Glutamatergic neuron (in vitro differentiated cells): Measurements from ENCODE around the gene MCTS1. TPM values are rescaled to one million over a fixed set of nuclear protein-coding genes. Genes with fewer than 3 reads are reported as not detected.
"Not testable (repeated sequence)": the region's sequence is repeated elsewhere in the genome, so short reads cannot be mapped to it uniquely, and the experiment has no call there.

Experiments
- DNase-seq: peaks from one replicate; pipeline ENCODE4 v3.0.0; 2022
- H3K27ac Mint-ChIP-seq: one replicate; pipeline ENCODE4 v1.8.0; 2020; ENCODE audit warnings: mild to moderate bottlenecking, mixed read lengths, inconsistent platforms; ENCODE audit not compliant: unreplicated experiment
- H3K27me3 Mint-ChIP-seq: one replicate; pipeline ENCODE4 v1.8.0; 2020; ENCODE audit warnings: mild to moderate bottlenecking, moderate library complexity, mixed read lengths, inconsistent platforms; ENCODE audit not compliant: unreplicated experiment
- H3K36me3 Mint-ChIP-seq: one replicate; pipeline ENCODE4 v1.8.0; 2020; ENCODE audit warnings: mild to moderate bottlenecking, mixed read lengths, inconsistent platforms; ENCODE audit not compliant: unreplicated experiment
- H3K4me1 Mint-ChIP-seq: one replicate; pipeline ENCODE4 v1.8.0; 2020; ENCODE audit warnings: mild to moderate bottlenecking, low read depth, mixed read lengths, inconsistent platforms; ENCODE audit not compliant: unreplicated experiment
- H3K4me3 Mint-ChIP-seq: one replicate; pipeline ENCODE4 v1.8.0; 2020; ENCODE audit warnings: mild to moderate bottlenecking, mixed read lengths, inconsistent platforms; ENCODE audit not compliant: unreplicated experiment
- H3K9me3 Mint-ChIP-seq: one replicate; pipeline ENCODE4 v1.8.0; 2020; ENCODE audit warnings: mild to moderate bottlenecking, moderate library complexity, mixed read lengths, inconsistent platforms; ENCODE audit not compliant: unreplicated experiment
- total RNA-seq: library from RNA; stranded (reverse); fragmentation: NEBNext Ultra II Directional; extraction: Animal tissue kit (Norgen Biotek cat#: 25700); gene quantifications from one replicate; pipeline ENCODE4 v1.2.1, GENCODE V29; 2021; ENCODE audit not compliant: unreplicated experiment
- TF ChIP-seq, protein P1 (sequence below): fragments of 200-600 bp; sonication (generic); IDR thresholded peaks from one replicate; pipeline ENCODE4 v1.5.0; 2021; ENCODE audit not compliant: partially characterized antibody, unreplicated experiment

Gene MCTS1
- total RNA-seq, 1 donor from 2014 or later = 54.9 TPM

DNA sequence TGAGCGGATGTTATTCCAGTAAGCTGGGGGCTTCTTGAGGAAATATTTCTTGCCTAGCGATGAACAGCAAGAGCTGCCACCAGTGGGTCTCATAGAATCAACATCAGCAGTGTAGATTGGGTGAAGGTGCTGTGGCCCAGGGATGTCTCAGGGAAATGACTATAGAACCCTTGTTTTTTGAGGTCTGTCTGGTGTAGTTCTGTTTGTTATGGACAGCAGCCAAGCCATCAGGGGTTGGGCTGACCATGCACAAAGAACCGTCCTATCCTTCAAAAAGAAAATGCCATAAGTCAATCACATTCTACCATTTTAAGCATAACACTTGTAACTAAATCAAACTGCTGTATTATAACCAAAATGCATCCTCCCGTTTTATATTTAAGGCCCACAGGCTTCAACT lies 43.2 kb downstream of the MCTS1 start:
- no peak for DNase-seq
- no peak overlapping the region for H3K4me3 Mint-ChIP-seq
- no peaks in the 10 kb centered on the region for H3K36me3 Mint-ChIP-seq
- H3K9me3 Mint-ChIP-seq = no peaks in the 10 kb centered on the region
- TF ChIP-seq, protein P1, sequence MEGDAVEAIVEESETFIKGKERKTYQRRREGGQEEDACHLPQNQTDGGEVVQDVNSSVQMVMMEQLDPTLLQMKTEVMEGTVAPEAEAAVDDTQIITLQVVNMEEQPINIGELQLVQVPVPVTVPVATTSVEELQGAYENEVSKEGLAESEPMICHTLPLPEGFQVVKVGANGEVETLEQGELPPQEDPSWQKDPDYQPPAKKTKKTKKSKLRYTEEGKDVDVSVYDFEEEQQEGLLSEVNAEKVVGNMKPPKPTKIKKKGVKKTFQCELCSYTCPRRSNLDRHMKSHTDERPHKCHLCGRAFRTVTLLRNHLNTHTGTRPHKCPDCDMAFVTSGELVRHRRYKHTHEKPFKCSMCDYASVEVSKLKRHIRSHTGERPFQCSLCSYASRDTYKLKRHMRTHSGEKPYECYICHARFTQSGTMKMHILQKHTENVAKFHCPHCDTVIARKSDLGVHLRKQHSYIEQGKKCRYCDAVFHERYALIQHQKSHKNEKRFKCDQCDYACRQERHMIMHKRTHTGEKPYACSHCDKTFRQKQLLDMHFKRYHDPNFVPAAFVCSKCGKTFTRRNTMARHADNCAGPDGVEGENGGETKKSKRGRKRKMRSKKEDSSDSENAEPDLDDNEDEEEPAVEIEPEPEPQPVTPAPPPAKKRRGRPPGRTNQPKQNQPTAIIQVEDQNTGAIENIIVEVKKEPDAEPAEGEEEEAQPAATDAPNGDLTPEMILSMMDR = no peak
- no peak overlapping the region for H3K27ac Mint-ChIP-seq
- no peaks in the 10 kb centered on the region for H3K4me1 Mint-ChIP-seq
- H3K27me3 Mint-ChIP-seq = no peaks in the 10 kb centered on the region

DNA sequence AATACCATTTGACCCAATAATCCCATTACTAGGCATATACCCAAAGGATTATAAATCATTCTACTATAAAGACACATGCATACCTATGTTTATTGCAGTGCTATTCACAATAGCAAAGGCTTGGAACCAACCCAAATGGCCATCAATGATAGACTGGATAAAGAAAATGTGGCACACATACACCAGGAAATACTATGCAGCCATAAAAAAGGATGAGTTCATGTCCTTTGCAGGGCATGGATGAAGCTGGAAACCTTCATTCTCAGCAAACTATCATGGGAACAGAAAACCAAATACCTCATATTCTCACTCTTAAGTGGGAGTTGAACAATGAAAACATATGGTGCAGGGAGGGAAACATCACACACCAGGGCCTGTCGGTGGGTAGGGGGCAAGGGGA lies 48.4 kb downstream of the MCTS1 start:
- DNase-seq, H3K9me3 Mint-ChIP-seq, H3K4me3 Mint-ChIP-seq, H3K27me3 Mint-ChIP-seq, H3K27ac Mint-ChIP-seq, H3K4me1 Mint-ChIP-seq, H3K36me3 Mint-ChIP-seq: not testable (repeated sequence)

DNA sequence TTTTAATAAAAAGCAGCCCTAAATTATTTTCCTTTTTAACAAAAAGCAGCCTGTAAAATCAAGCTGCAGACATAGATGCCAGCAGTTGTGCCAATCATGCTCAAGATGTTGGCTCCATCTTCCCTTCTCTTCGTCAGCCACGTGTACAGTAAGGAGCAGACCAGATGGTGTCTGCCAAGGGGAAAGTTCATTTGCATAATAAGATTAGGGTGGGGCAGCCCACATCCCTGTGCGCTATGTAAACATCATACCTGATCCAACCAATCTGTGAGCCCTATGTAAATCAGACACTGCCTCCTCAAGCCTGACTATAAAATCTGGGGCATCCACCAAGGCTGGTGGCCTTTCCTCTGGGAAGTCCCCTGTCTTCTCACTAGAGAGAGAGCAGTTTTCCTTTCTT lies 49.1 kb downstream of the MCTS1 start:
- Mint-ChIP-seq H3K27ac (no peak overlapping the region), H3K4me3 (no peak overlapping the region), H3K4me1 (peaks cover 2% of the 10 kb centered on the region), H3K9me3 (no peaks in the 10 kb centered on the region), H3K36me3 (no peaks in the 10 kb centered on the region), H3K27me3 (no peaks in the 10 kb centered on the region)
- TF ChIP-seq, protein P1 = no peak
- DNase-seq = no peak

DNA sequence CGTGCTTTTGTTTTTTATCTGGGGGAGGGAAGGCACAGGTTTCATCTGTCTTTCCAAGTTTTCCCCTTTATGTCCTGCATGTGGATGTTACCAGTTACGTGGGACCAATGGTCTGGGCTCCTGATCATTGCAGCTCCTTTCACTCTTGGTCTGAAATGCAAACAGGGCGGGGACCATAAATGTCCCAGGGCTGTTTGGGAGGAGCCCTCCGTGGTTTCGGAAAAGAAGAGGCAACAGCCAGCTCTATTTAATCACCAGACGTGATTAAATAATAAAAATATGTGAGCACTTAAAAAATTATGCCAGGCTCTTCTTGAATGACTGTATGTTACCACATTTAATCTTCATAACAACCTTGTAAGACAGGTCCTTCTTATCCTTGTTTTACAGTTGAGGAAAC lies 56.7 kb downstream of the MCTS1 start:
- DNase-seq = no peak
- Mint-ChIP-seq H3K27me3 (no peaks in the 10 kb centered on the region), H3K4me3 (no peak overlapping the region), H3K9me3 (no peaks in the 10 kb centered on the region), H3K36me3 (no peaks in the 10 kb centered on the region), H3K27ac (no peak overlapping the region), H3K4me1 (no peaks in the 10 kb centered on the region)
- TF ChIP-seq, protein P1 = no peak

Other genes starting within 250 kb of the MCTS1 start
- gene ATP1B4, start 242.0 kb upstream of the MCTS1 start, total RNA-seq = not detected
- gene LAMP2, start 134.8 kb upstream of the MCTS1 start, total RNA-seq = 48.9 TPM
- 33.0 TPM for gene CUL4B, start 43.1 kb upstream of the MCTS1 start, total RNA-seq
- 10.2 TPM for gene C1GALT1C1, start 26.0 kb downstream of the MCTS1 start, total RNA-seq